ENCODE data around the gene WNT3A.
"Not testable (repeated sequence)": the region's sequence is repeated elsewhere in the genome, so short reads cannot be mapped to it uniquely, and the experiment has no call there.

The WNT3A gene

GRCh38 chr1:228011721-228012311 is 5.0 kb downstream of the WNT3A start:
- no peak for DNase-seq

GRCh38 chr1:228012555-228012954 is 5.8 kb downstream of the WNT3A start:
- DNase-seq = no peak

- no peak for DNase-seq
These were observed 6.5 kb downstream of the WNT3A start for GRCh38 chr1:228013131-228013934.

GRCh38 chr1:228013935-228014930 is 7.4 kb downstream of the WNT3A start:
- peak in 10 of 51 donors; percentile 1 to 35 (median 16) for DNase-seq

GRCh38 chr1:228015276-228016180 is 8.7 kb downstream of the WNT3A start:
- DNase-seq = no peak

- no peak for DNase-seq
These were observed 9.3 kb downstream of the WNT3A start for GRCh38 chr1:228016181-228016510.

GRCh38 chr1:228016653-228017355 is 10.0 kb downstream of the WNT3A start:
- DNase-seq = no peak

GRCh38 chr1:228017356-228018124 is 10.7 kb downstream of the WNT3A start:
- DNase-seq = no peak

GRCh38 chr1:228018125-228018398 is 11.3 kb downstream of the WNT3A start:
- no peak for DNase-seq

GRCh38 chr1:228018961-228019721 is 12.3 kb downstream of the WNT3A start:
- no peak for DNase-seq

- DNase-seq = not testable (repeated sequence)
These were observed 12.9 kb downstream of the WNT3A start for GRCh38 chr1:228019722-228020083.

GRCh38 chr1:228020686-228021354 is 14.0 kb downstream of the WNT3A start:
- DNase-seq = no peak

- no peak for DNase-seq
These were observed 14.7 kb downstream of the WNT3A start for GRCh38 chr1:228021355-228022030.

GRCh38 chr1:228022571-228023293 is 15.9 kb downstream of the WNT3A start:
- no peak for DNase-seq

- DNase-seq = no peak
These were observed 16.5 kb downstream of the WNT3A start for GRCh38 chr1:228023294-228023639.

GRCh38 chr1:228029281-228029680 is 22.5 kb downstream of the WNT3A start:
- no peak for DNase-seq
